GM18508 (cell line): ENCODE results near the gene RRAD.
A peak's percentile ranks its signal among the peaks of the same experiment; 100 is the strongest.

Experiments
- ATAC-seq: cut with Tn5 transposase; IDR thresholded peaks from one replicate; pipeline ENCODE4 v1.9.1; 2021; ENCODE audit warnings: moderate number of reproducible peaks; ENCODE audit not compliant: insufficient read depth, unreplicated experiment

RRAD gene

DNA sequence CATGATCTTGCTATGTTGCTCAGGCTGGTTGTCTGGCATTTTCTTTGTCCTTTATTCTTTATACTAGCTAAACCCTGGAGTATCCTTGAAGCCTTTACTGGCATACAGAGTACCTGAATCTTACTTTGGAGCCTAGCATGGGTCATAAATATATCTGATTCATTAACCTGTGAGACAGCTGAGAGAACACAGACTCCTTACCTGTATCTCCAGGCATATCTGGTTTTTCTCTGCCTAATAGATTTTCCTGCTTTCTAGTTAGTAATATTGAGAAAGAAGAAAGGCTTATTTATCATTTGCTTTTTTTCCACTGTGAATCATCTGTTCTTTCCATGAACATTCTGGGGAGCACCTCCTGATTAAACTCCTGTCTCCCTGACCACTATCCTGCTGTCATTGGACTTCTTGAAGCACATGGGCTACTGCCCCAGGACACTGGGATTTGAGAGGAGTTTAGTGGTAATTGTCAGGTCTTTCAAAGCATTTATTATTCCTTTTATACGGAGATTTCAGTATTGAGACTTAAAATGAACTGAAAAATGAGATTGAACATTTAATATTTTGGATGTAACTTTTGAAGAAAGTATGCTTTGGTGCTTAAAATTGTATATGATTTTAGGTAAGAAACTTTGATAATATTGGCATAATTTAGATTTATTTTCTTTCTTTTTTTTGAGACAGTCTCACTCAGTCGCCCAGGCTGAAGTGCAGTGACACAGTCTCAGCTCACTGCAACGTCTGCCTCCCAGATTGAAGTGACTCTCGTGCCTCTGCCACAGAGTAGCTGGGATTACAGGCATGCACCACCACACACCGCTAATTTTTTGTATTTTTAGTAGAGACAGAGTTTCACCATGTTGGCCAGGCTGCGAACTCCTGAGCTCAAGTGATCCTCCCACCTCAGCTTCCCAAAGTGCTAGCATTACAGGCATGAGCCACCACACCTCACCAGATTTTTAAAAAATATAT is 36.4 kb downstream of the RRAD start:
- ATAC-seq = no peak

DNA sequence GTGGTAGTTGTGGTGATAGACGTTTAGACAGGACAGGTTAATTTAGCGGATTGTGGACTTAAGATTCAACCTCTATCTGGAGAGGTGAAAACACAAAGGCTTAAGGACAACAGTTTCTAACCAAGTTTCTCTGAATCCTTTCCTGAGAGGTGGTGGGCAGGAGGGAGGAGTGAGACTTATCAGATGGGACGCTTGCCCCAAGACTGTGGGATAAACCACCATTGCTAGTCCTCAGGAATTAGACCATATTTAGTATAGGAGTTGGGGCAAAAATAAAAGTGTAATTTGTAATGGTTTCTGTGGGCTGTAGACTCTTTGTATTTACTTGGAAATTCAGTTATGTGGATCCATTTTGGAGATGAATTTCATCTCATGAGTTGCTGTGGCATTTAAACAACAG is 38.4 kb downstream of the RRAD start:
- ATAC-seq = no peak

DNA sequence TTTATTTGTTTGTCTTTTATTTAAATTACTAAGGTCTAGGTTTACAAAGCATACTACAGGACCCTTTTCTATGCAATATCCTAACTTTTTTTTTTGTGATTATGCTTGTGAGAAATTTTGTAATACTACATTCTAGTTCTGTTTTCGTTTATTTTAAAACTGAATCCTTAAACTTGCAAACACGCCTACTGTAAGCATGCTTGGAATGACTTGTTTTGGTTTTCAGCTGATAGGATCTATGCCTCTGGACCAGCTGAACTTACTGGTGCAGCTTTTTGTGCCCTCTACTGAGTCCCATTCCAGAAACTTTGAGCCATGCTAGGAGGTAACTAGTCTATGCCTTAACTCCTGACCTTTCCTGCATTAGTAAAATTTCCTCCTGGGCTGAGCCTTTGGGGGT is 39.0 kb downstream of the RRAD start:
- ATAC-seq = no peak

DNA sequence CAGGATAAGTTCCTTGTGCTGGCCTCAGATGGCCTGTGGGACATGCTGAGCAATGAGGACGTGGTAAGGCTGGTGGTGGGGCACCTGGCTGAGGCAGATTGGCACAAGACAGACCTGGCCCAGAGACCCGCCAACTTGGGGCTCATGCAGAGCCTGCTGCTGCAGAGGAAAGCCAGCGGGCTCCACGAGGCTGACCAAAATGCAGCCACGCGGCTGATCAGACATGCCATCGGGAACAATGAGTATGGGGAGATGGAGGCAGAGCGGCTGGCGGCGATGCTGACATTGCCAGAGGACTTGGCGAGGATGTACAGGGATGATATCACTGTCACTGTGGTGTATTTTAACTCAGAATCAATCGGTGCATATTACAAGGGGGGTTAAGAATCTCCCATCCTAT is 39.8 kb downstream of the RRAD start:
- ATAC-seq = no peak

DNA sequence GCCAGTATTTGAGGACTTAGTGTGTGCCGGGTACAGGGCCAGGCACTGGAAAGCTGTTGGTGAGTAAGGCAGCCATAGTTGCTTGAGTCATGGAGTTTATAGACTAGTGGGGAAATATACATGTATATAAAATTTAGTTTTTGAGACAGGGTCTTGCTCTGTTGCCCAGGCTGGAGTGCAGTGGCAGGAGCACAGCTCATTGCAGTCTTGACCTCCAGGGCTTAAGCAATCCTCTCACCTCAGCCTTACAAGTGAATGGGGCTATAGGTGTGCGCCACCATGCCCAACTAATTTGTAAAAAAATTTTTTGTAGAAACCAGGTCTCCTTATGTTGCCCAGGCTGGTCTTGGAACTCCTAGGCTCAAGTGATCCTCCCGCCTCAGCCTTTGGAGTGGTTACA is 42.6 kb downstream of the RRAD start:
- ATAC-seq = no peak

DNA sequence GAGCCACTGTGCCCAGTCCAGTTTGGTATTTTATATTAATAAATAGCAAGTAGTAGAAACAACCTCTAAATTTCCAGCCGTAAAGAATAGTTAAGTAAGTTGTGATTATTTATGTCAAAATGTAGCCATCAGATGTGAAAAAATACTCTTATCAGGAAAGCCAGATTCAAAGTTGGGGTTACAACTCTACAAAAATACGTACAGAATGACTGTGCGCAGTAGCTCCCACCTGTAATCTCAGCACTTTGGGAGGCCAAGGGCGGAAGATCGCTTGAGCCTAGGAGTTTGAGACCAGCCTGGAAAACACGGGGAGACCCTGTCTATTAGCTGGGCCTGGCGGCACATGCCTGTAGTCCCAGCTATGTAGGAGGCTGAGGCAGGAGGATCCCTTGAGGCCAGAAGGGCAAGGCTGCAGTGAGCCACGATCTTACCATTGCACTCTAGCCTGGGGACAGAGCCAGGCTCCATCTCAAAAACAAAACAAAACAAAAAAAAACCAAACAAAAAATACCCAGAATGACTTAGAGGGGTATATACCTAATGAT is 43.3 kb downstream of the RRAD start:
- no peak for ATAC-seq

DNA sequence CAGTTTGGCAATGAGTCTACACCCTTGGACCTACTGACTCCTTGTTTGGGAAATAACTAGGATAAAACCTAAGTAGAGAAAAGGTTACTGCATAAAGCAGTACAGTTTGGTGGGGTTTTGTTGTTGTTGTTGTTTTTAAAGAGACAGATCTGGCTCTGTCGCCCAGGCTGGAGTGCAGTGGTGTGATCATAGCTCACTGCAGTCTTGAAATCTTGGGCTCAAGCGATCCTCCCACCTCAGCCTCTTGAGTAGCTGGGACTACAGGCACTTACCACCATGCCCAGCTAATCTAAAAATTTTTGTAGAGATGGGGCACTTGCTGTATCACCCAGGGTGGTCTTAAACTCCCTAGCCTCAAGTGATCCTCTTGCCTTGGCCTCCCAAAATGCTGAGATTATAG is 43.8 kb downstream of the RRAD start:
- no peak for ATAC-seq

DNA sequence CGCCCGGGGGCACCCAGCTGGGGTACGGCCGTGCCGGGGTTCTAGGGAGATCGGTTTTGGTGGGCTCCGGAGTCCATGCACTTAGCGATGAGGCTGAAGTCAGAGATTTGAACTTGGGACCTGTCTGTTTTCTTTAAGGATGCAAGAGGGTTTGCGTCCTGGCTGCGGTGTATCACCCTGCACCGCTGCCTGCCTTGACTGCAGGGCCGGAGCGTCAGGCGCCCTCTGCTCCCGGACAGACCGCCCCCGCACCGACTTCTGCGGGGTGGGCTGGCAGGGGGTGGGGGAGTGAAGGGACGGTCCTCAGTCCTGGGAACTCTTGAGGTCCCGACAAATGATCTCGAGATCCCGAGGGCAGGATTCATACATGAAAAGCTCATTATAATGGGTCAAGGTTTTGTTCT is 44.3 kb downstream of the RRAD start:
- no peak for ATAC-seq

DNA sequence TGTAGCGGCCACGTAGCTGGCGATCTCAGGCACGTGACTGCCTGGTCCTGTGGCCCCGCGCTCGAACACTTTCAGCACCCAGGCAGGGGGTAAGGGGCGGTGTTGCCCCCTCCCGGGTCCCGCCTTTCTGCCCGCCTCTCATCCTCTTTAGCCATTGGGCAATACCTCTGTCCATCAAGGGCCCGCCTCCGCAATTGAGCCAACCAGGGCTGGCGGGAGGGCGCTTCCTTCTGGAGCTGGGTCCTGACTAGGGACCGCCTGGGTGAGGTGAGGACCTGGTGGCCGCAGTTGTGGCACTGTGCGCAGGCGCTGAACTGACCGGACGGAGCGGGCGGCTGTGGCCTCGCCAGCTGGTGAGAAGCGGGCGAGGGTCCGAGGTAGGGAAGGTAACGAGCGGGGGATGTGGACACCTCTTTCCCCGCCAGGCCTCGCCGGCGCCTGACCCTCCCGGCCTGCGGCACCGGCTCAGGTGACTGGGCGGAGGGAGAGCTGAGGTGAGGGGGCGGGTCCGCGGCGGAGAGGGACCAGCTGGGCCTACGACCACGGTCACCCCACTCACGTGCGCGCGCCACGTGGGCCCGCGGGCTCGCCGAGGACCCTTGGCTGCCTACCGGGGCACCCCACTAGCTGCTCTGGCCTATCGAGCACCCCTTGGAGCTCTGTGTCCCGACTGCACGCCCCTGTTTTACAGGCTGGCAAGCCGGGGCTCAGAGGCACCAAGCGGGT is 44.9 kb downstream of the RRAD start, which contains the start of gene PDP2:
Gene PDP2, plus strand, starts transcription at position 228 of the 726 bp plus-strand sequence. CDS start 3,770 bp downstream, outside the sequence.
- peak; percentile 78 for ATAC-seq

DNA sequence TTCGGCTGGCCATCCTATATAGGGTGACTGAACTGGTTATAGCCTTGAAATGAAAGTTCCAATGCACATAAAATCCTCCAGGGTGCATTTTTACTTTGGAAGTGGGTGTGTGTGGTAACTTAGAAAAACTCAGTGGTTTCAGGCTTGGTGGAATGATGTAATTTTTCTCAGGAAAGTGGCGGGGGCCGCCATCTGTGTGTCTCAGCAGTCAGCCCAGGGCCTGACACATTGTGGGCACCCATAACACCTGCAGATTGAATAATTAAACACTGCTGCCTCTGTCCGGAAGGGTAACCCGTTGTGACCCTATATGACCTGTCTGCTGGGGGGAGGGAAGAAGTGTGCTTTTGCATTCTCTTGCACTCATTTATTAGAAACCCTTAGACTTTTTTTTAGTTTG is 47.3 kb downstream of the RRAD start:
- ATAC-seq = no peak

DNA sequence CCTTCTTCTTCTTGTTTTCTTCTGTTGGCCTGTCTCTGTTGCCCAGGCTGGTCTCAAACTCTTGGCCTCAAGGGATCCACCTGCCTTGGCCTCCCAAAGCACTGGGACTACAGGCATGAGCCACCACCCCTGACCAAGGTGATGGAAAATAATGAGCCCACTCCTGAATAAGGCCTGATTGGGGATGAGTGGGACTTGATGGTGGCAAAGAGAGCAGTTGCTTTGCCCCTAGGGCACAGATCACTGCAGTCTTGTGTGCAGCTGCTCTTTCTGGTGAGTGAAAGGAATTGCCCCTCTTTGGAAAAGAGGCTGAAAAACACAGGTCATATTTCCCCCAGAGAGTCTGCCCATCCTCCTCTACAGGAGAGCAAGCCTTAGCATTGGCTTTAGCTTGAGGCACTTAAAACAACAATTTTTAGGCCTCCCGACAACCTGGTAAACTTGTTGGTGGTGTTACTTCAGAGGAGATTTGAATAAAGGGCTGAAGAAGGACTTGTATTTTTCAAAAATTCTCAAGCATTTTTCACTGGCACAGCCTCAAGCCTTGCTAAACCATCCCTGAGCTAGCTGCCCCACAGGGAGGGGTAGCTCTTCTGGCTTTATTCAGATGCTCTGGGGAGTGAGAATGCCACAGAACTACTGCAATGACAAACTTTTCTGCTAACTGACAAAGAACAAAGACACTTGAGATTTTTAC is 51.1 kb downstream of the RRAD start:
- ATAC-seq = no peak

DNA sequence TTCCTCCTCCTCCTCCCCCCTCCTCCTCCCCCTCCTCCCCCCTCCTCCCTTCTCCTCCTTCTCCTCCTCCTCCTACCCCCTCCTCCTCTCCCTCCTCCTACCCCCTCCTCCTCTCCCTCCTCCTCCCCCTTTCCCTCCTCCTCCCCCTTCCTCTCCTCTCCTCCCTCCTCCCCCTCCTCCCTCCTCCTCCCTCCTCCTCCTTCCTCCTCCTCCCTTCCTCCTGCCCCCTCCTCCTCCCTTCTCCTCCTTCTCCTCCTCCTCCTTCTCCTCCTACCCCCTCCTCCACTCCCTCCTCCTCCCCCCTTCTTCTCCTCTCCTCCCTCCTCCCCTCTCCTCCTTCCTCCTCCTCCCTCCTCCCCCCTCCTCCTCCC is 51.7 kb downstream of the RRAD start:
- no peak for ATAC-seq

DNA sequence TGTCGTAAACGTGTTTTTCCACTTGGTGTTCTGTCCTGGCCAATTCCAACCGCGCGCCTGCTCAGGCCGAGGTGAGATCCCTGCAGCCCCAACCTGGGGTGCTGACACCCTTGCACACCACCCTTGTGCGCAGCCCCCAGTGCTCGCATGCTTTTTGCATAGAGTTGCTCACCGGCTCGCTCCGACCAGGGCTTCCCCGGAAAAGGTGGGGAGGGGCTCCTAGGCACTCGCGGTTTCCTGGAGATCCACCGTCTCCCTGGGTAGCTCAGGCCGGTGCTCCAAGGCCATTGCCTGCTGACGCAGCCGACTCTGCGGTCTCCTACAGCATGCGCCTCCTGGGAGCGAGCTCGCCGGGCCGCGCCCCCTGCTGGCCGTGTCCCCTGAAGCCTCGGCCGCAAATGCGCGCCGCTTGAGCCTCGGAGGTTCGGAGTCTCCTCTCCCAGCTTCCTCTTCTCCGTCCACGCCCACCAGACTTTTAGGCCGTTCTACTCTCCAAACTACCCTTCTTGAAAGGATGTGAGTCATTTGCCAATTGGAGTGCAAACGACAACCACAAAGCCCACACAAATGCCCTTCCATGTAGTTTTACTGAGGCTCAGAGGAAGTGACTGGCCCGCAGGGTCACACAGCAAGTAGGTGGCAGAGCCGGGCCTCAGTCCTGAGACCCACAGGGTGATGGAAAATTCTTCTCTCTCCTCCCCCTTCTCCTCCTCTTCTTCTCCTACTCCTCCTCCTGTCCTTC is 52.2 kb downstream of the RRAD start:
- peak; percentile 60 for ATAC-seq

DNA sequence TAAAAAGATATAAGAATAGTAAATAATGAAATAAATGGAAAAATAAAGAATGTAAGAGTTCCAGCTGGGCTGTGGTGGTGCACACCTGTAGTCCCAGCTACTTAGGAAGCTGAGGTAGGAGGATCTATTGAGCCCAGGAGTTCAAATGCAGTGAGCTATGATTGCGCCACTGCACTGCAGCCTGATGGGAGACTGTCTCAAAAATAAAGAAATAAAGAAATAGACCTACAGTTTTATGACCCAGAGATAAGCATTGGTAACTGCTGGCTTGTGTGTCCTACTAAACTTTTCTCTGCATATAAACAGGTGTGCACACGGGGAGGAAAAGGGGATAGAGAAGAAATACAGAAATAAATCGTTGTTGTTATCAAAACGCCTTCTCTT is 52.8 kb downstream of the RRAD start:
- ATAC-seq = no peak

DNA sequence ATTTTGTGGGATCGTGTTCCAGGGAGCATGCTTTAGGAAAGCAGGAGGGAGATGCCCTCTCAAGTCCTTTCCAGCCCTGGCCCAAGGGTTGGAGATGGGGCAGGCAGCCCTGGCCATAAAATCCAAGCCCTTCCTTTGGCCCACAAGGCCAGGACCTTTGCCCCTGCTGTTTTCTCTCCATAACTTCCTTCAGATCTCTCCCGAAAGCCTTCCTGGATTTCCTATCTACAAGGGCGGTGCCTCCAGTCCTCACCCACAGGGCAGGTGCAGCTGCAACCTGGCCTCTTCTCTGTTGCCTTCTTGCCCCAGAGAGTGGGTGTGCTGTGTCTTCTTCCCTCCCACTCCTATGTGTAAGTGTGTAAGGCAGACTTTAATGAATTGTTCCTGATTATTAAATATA is 53.5 kb downstream of the RRAD start:
- ATAC-seq = no peak
